HK-2 (cell line): ENCODE measurements around the gene RAB10.
"Not testable (repeated sequence)": the region's sequence is repeated elsewhere in the genome, so short reads cannot be mapped to it uniquely, and the experiment has no call there.

Source experiments
- DNase-seq: peaks from one replicate; pipeline ENCODE4 v3.0.0-alpha.2; 2018; ENCODE audit not compliant: unreplicated experiment

Gene RAB10

DNA sequence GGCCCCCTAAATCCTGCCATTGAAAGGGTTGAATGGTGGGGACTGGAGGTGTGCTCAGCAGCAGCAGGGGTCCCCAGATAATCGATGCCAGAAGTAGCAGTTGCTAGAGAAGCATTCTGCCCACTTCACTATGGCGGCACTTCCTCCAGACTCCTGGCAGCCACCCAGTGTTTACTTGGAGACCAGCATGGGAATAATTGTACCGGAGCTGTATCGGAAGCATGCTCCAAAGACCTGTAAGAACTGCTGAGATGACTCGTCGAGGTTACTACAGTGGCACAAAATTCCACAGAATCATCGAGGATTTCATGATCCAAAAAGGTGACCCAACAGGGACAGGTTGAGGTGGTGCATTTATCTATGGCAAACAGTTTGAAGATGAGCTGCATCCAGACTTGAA, 128.0 kb downstream of the RAB10 start:
- DNase-seq, result no peak

DNA sequence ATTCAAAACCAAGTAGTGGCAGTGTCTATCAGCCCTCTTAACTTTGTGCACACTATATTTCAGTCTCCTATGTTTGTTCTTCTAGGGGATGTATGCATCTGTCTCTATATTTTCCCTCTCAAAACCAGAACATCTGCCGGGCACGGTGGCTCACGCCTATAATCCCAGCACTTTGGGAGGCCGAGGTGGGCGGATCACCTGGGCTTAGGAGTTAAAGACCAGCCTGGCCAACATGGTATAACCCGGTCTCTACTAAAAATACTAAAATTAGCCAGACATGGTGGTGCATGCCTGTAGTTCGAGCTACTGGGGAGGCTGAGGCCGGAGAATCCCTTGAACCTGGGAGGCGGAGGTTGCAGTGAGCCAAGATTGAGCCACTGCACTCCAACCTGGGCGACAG, 129.1 kb downstream of the RAB10 start:
- DNase-seq, result no peak

DNA sequence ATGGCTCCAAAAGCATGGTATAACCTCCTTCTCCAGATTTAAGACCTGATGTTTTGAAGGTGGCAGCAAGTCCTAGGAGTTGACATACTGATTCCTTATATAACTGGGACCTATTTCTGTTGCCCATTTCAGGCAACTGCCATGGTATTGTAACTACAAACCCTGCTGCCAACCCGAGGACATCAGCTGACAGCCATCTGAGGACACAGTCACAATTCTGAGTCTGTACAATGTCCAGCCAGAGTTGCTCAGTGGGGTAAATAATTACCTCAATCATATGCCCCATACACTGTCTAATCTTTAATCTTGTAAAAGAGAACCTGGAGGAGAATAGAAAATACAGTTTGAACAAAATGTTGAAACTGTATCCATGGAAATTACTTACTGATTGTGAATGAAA, 130.3 kb downstream of the RAB10 start:
- no peak for DNase-seq

DNA sequence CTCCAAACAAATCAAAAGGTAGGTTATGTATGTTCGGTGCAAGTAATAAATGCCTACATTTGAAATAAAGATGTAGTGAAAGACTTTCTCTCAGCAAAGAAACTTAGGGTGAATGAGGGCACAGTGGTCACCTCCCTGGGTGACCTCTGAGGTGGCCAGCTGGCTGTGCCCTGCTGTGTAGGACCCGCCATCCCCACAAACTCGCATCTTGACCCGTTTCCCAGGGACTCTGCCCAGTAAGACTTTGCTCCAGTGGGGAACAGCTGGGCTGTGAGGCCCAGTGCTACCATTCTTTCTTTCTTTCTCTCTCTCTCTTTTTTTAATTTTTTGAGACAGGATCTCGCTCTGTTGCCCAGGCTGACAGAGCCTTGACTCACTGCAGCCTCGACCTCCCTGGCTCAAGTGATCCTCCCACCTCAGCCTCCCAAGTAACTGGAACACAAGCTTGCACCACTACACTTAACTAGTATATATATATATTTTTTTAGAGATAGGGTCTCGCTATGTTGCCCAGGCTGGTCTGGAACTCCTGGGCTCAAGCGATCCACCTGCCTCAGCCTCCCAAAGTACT, 130.8 kb downstream of the RAB10 start:
- DNase-seq, result no peak

DNA sequence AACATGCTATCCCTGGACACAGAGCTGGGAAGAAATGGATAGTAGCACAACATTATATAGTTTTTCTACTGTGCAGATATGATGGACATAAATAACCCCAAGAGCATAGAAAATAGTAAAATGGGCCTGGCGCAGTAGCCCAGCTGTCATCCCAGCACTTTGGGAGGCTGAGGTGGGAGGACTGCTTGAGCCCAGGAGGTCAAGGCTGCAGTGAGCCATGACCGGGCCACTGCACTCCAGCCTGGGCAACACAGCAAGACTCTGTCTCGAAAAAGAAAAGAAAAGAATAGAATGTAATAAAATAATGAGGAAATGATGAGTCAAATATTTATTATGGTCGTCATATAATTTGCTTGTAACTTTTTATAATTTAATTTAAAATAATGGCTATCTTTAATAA, 131.5 kb downstream of the RAB10 start:
- no peak for DNase-seq

DNA sequence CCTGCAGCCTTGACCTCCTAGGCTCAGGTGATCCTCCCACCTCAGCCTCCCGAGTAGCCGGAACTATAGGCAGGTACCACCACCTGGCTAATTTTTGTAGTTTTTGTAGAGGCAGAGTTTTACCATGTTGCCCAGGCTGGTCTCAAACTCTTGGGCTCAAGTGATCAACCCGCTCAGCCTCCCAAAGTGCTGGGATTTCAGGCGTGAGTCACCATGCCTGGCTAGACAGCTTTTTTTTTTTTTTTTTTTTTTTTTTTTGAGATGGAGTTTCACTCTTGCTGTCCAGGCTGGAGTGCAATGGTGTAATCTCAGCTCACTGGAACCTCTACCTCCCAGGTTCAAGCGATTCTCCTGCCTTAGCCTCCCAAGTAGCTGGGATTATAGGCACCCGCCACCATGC, 132.7 kb downstream of the RAB10 start:
- DNase-seq, result not testable (repeated sequence)

DNA sequence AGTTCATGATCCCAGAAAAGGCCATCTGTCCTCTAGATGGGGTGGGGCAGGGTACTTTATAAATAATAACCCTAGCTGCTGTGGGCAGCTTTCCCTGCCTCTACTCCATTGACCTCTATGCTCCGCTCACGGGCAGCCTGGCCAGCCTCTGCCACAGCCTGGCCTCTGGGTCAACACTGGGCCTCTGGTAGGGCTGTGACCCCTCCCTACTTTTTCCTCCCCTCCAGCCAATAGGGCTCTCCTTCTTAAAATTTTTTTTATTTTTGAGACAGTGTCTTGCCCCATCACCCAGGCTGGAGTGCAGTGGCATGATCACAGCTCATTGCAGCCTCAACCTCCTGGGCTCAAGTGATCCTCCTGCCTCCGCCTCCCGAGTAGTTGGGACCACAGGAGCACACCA, 134.9 kb downstream of the RAB10 start:
- no peak for DNase-seq

DNA sequence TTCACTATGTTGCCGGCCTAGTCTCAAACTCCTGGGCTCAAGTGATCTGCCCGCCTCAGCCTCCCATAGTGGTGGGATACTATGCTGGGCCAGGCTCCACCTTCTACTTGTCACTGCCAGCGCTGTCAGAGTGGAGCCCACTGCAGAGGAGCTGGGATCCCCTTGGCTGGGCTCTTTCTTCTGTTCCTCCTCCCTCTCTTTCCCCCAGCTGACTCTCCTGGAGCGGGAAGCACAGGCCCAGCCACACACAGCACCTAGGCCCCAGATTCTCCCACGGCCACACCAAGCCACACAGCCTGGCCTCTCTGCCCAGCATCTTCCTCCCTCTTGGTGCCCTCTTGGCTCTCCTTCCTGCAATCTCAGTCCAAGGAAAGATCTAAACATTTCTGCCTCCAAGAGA, 135.3 kb downstream of the RAB10 start:
- no peak for DNase-seq

DNA sequence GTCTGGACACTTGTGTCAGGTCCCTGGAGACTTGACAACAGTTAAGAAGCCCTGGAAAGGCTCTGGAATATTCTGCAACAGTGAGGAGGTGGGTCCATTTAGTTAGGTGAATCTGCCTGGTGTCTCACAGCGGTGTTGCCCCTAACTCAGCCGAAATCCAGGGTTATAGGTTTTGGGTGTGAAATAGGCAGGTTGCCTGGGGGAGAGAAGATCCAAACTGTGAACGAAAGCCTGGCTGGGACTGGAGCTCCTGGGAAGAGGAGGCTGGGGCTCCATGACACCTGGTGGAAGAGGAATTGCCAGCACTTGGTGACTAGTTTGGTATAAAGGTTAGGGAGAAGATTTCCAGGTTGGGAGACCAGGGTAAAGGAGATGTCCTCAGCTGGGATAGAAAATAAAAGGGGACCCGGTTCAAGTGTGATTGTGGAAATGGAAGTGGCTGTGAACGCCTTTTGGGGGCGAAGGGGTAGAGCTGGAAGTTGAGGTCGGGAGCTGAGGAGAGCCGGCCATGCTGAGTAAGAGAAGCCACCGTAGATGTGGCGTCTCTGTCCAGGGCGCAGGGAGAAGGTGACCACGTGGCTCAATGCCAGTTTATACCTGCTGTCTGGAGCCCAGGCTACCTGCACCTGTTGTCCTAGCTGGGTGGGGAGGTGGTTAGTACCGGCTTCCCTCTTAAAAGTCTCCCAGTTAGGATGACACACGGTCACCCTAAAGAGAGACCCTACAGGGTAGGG, 136.0 kb downstream of the RAB10 start:
- no peak for DNase-seq

DNA sequence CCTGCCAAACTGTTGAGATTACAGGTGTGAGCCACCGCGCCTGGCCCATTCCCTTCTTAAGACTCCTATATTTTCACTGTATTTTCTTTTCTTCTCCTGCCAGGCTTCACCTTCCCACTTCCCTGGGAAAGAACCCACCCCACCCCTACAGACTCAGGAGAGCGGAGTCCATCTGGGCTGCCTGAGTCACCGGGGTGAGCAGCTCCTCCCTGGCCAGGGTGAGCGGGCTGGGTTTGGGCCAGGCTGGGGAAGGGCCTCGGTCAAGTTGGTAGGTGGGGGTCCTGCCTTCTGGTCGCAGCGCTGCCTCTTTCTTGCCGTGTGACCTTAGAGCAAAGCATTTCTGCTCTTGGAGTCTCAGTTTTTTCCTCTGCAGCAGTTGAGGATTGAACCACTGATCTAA, 136.9 kb downstream of the RAB10 start:
- no peak for DNase-seq

DNA sequence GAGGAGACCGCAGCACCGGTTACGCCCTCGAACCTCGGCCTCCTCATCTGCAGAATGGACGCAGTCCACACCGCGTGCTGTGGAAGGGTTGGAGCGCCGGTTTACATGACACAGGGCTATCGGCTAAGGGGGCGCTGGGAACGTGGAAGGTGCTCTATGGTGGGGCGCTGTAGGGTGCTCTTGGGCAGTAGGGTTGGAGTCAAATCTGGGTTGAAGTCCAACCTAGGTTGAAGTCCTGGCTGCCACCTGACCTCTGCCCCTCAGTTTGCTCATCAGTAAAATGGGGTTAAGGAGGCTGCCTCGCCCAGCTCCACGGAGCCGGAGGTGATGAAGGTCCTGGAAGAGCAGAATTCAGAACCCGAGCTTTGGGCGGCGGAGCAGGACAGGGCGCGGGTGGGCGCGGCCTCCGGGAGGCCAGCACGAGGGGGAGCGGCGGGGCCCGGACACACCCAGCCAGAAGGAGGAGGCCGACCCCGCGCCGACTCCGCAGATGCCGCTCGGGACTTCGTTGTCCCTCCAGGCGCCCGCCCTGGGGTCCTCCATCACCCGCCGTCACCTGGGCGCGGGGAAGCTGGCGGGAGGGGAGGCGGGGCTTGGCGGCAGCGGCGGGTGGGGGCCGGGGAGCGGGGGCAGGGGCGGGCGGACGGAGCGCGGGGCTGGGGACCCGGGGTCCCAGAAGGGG, 138.4 kb downstream of the RAB10 start:
- DNase-seq, result no peak

DNA sequence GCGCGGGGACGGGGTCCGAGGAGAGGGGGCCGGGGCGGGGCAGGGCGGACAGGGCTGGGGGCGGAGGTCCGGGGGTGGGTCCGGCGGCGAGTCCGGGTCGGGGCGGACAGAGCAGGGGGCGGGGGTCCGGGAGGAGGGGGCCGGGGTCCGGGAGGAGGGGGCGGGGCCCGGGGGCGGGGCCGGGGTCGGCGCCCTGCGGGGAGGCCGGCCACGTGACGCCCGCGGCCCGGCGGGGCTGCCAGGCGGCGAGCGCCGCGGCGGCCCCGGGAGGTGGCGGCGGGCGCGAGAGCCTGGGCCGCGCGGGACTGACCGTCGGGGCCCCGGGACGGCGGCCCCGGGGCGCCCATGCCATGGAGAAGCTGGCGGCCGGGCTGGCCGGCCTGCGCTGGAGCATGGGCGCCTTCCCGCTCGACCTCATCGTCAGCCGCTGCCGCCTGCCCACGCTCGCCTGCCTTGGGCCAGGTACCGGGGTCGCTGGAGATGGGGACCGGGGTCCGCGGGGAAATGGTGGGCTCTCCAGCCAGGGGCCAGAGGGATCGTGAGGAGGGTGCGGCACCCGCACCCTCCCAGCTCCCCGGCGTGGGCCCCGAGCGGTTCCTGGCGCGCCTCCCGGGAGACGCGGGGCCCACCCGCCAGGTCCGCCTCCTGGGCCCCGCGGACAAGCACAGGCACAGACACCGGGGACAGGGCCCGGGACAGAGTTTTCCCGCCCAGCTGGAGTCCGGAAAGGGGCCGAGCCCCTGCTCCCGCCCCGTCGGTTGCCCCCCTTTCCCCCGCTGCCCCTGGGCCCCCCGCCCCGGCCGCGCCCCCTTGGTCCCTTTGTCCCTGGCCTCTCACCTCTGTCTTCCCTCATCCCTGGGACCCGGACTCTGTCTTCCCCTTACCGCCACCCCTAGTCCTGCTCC, 139.2 kb downstream of the RAB10 start, which contains the start of gene GAREM2:
Gene GAREM2 (plus strand): TSS at position 218 of the 905 bp plus-strand sequence. CDS start 133 bp downstream, at position 351.
- no peak for DNase-seq

DNA sequence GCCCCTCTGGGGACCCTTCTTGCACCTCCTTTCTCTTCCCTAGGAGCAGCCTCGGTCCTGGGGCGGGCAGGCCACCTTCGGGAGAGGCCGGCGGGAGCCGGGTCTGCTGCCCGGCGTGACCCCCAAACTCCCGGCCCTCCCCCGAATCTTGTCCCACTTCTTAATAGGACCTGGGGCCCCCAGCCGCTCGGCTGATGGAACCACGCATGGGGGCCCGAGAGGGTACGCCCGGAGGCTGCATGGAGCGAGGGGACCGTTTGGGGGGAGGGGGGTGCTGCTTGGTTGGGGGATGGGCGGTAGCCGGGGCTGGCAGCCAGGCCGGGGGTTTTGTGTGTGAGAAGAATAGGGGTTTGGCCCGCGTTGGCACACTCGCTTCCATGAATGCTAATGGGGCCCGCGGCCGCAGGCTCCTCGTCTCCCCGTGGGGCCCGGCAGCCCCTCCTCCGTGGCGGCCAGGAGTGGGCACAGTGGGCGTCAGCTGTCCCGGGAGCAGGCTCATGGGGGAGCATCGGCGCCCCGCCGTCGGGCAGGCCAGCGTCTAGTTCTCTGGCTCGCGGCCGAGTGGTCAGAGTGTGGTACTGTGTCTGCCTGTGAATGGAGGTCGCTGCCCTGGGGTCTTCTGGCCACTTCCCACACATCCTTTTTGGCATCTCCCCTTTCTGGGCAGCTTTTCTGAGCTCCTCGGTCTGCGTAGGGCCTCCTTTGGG, 140.0 kb downstream of the RAB10 start:
- no peak for DNase-seq

DNA sequence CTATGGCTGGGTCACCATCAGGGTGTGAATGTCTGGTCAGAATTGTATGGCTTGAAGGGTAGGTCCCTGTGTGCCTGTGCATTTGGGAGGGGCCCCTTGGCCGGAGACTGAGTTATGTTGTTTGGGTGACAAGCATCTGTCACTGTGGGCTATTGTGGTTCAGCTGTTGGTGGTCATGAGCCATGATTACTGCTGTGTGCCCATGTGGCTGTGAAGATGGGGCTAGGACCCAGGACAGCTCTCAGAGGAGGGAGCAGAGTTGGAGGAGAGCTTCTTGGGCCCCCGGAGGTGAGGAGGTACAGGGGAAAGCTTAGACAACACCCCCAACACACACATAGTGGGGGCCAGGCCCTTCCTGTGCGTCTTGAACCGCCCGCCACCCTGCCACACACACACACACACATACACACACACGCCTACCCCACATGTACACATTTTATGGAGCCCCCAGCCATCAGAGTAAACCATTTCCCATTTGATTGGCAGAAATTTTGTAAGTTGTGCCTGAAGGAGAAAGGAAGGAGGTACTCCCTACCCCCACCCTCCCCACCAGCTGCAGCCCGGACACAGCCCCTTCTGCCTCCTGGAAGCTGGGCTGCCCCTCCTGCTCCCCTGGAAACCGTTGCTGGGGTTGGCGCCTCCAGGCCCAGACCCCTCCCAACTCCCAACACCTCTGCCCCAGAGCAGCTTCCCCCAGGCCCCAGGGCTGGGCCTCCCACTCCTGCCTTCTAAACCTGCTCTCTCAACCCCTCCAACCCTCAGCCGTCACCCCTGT, 141.0 kb downstream of the RAB10 start:
- DNase-seq, result no peak

DNA sequence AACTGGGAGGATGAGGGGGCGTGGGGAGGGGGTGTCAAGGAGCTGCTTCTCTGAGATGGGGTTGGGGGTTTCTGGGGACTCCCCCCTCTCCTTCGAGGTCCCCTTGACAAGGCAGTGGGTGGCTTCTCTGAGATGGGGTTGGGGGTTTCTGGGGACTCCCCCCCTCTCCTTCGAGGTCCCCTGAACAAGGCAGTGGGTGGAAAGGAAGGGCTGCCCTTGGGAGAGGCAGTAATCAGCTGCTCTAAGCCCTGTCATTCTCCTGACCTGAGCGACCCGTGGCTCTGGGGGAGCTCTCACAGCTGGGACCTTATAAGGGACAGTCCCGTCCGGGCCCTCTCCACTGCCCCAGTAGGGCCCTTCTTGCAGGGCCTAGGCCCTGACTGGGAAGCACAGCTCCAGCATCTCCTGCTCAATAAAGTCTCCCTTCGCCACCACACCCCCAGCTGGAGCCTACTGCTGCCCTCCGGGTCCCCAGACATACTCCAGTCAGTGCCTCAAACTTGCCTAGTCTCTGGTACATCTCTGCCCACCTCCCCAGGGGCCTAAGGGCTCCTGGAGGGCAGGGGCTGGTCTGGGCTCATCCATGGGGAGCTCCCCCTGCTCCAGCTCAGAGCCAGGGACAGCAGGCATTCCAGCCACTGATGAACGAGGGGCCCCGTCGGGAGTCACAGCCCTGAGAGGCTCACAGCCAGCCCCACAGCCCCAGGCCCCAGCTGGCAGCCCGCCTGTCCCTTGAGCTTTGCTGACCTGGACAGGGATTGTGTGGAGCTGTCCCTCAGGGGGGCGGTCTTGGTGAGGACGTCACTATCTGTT, 141.8 kb downstream of the RAB10 start:
- no peak for DNase-seq

DNA sequence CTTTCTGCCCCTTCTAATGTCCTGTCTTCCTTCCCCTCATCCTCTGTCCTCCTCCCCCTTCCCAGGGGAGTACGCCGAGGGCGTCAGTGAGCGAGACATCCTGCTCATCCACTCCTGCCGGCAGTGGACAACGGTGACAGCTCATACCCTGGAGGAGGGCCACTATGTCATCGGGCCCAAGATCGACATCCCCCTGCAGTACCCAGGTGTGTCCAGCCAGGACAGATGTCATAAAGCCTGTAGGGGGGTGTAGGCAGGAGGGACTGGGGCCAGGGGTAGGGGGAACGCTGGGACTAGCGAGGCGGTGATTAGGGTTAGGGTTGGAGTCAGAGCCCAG, 142.4 kb downstream of the RAB10 start:
- DNase-seq, result no peak

DNA sequence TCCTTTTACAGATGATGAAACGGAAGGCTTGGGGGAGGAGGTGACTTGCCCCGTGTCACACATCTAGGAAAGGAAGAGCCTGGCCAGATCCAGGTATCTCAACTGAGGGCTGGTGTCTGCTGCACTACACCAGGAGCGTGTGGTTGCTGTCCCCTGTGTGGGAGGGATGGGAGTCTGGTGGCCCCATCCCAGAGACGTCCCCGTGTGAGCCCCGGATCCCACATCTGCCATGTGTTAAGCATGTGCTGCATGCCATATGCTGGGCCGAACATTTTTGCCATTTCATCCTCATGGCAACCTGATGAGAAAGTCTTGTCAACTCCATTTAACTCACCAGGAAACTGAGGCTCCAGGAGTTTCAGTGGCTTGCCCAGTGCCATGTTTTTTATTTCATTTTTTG, 143.2 kb downstream of the RAB10 start:
- DNase-seq, result no peak

DNA sequence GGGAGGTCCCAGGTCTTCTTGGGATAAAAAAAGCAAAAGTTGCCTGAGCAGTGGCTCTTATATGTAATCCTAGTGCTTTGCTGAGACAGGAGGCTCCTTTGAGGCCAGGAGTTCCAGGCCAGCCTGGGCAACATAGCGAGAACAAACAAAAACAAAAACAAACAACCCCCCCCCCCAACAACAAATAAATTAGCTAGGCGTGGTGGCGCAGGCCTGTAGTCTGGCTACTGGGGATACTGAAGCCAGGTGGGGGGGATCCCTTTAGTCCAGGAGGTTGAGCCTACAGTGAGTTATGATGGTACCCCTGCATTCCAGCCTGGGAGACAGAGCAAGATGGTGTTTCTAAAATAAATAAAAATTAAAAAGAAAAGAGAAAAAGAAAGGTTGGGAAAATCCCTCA, 144.4 kb downstream of the RAB10 start:
- no peak for DNase-seq

DNA sequence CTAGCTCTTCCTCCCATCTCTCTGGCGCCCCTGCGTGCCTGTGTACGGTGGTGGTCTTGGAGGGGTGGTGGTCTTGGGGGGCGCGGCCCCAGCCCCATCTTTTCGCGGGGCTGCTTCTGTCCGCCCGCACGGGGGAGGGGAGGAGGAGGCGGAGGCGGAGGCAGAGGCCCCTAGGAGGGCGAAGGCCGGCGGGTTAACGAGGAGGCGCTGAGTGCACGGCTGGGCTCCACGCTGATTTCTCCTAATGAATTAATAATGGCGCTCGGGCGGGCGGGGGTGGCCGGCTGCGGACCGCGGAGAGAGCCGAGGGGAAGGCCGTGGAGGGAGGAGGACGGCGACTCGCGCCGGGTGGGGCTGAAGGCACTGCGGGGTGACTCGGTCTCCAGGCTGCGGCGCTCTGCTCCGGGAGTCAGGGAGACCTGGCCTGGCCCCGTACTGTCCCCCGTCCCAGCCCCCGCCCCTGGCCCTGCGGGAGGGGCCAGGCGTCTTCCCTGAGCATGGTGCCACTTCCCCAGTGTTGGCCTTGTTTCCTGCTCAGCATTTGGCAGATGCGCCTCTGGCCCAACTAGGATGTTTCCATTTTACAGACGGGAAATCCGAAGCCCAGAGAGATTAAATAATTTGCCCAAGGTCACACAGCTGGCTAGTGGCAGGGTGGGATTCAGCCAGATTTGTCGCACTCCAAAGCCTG, 145.0 kb downstream of the RAB10 start:
- DNase-seq, result peak; percentile 25
